A673 (cell line): ENCODE measurements around the gene LRRC4C.

Experiments used
- EZH2 ChIP-seq: fragments of 200-600 bp; sonication (generic); IDR thresholded peaks from 2 replicates; pipeline ENCODE4 v1.6.1; 2017; ENCODE audit warnings: borderline replicate concordance, low read depth, mild to moderate bottlenecking, mixed read lengths, antibody characterized with exemption, low read length; ENCODE audit not compliant: poor library complexity, severe bottlenecking
- TF ChIP-seq, protein P1 (sequence below): fragments of 300-800, 200-600 bp; sonication (generic); conservative IDR thresholded peaks from 2 replicates; pipeline ENCODE4 v1.5.1; 2017; ENCODE audit warnings: low read depth, mild to moderate bottlenecking, antibody characterized with exemption, low read length, moderate library complexity, mixed read lengths

GRCh38 chr11:41328324-41328723 is 131.1 kb downstream of the LRRC4C start:
- TF ChIP-seq EZH2 = no peak
- TF ChIP-seq, protein P1, sequence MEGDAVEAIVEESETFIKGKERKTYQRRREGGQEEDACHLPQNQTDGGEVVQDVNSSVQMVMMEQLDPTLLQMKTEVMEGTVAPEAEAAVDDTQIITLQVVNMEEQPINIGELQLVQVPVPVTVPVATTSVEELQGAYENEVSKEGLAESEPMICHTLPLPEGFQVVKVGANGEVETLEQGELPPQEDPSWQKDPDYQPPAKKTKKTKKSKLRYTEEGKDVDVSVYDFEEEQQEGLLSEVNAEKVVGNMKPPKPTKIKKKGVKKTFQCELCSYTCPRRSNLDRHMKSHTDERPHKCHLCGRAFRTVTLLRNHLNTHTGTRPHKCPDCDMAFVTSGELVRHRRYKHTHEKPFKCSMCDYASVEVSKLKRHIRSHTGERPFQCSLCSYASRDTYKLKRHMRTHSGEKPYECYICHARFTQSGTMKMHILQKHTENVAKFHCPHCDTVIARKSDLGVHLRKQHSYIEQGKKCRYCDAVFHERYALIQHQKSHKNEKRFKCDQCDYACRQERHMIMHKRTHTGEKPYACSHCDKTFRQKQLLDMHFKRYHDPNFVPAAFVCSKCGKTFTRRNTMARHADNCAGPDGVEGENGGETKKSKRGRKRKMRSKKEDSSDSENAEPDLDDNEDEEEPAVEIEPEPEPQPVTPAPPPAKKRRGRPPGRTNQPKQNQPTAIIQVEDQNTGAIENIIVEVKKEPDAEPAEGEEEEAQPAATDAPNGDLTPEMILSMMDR = no peak
